Activated CD4-positive, alpha-beta T cell treated with anti-CD3 and anti-CD28 coated beads, Interleukin-2, amount 50 U/mL, for 16 hours (primary cell): ENCODE measurements around the gene TEC.

Source experiments
- DNase-seq: peaks from one replicate; pipeline ENCODE4 v3.0.0-alpha.2; 2020

Gene TEC

GRCh38 chr4:48153791-48154550, 115.7 kb downstream of the TEC start:
- DNase-seq, result no peak

GRCh38 chr4:48152259-48152658, 117.4 kb downstream of the TEC start:
- DNase-seq, result no peak

GRCh38 chr4:48149827-48150370, 119.7 kb downstream of the TEC start:
- no peak for DNase-seq

GRCh38 chr4:48147621-48148020, 122.0 kb downstream of the TEC start:
- DNase-seq, result no peak

- peak; percentile 54 for DNase-seq
Observed at GRCh38 chr4:48141048-48141447, 128.6 kb downstream of the TEC start.

GRCh38 chr4:48139691-48140090, 129.9 kb downstream of the TEC start:
- no peak for DNase-seq

- peak; percentile 25 for DNase-seq
Observed at GRCh38 chr4:48138936-48139335, 130.7 kb downstream of the TEC start.

- DNase-seq, result no peak
Observed at GRCh38 chr4:48138511-48138910, 131.1 kb downstream of the TEC start.

- no peak for DNase-seq
Observed at GRCh38 chr4:48137846-48138245, 131.8 kb downstream of the TEC start.

- DNase-seq, result peak; percentile 15
Observed at GRCh38 chr4:48134081-48134480, 135.6 kb downstream of the TEC start, which contains the start of gene TXK. Gene TXK (minus strand): TSS chr4:48134250. CDS start chr4:48134170, 80 bp downstream.

GRCh38 chr4:48133669-48134068, 136.0 kb downstream of the TEC start:
- no peak for DNase-seq

- no peak for DNase-seq
Observed at GRCh38 chr4:48131736-48132135, 137.9 kb downstream of the TEC start.

- no peak for DNase-seq
Observed at GRCh38 chr4:48130100-48130499, 139.5 kb downstream of the TEC start.

- peak; percentile 58 for DNase-seq
Observed at GRCh38 chr4:48129307-48130014, 140.2 kb downstream of the TEC start.

- DNase-seq, result peak; percentile 93
Observed at GRCh38 chr4:48127682-48128404, 141.8 kb downstream of the TEC start.

- DNase-seq, result no peak
Observed at GRCh38 chr4:48127231-48127630, 142.4 kb downstream of the TEC start.

- DNase-seq, result no peak
Observed at GRCh38 chr4:48126621-48127020, 143.0 kb downstream of the TEC start.

GRCh38 chr4:48124870-48125269, 144.8 kb downstream of the TEC start:
- no peak for DNase-seq

- DNase-seq, result no peak
Observed at GRCh38 chr4:48122756-48123155, 146.9 kb downstream of the TEC start.

GRCh38 chr4:48121180-48121579, 148.5 kb downstream of the TEC start:
- no peak for DNase-seq

GRCh38 chr4:48120132-48120531, 149.5 kb downstream of the TEC start:
- DNase-seq, result no peak

GRCh38 chr4:48119646-48120045, 150.0 kb downstream of the TEC start:
- DNase-seq, result no peak

- no peak for DNase-seq
Observed at GRCh38 chr4:48118081-48118480, 151.6 kb downstream of the TEC start.
